ENCODE results near the gene SERPINB8.

GRCh38 chr18:63974991-63975390, 5.1 kb downstream of the SERPINB8 start:
- TF ChIP-seq POLR2AphosphoS5 (IDR thresholded peaks at IDR 0.05; ENCODE audit: borderline replicate concordance, low read depth, low read length) (no peak), EZH2 (IDR thresholded peaks at IDR 0.05) (no peak)
